ENCODE measurements around the gene BRAF. TPM values are rescaled to one million over a fixed set of nuclear protein-coding genes. Genes with fewer than 3 reads are reported as not detected.

Gene BRAF
- total RNA-seq, 2 donors from 2014 or later: 30.8 to 52.9 TPM

DNA sequence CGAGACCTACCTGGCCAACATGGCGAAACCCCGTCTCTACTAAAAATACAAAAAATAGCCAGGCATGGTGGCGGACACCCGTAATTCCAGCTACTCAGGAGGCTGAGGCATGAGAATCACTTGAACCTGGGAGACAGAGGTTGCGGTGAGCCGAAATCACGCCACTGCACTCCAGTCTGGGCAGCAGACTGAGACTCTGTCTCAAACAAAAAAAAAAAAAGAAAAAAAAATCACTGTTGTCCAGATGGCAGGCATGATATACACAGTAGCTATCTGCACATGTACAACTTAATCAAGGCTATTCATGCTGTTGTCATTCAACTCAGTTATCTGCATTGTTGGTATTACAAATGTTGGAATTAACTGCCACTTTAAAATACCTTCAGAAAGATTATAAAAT, 55.3 kb downstream of the BRAF start:
- DNase-seq (ENCODE audit: low spot score): no peak
- intact Hi-C loops (cut with DNase I): no loop called here
- Histone ChIP-seq H3K9me3 (no peaks in the 10 kb centered on the region), H3K27me3 (replicated peaks; ENCODE audit: insufficient read depth) (no peaks in the 10 kb centered on the region), H3K36me3 (no peaks in the 10 kb centered on the region), H3K27ac (no peak overlapping the region), H3K4me3 (no peak overlapping the region), H3K4me1 (replicated peaks) (no peaks in the 10 kb centered on the region)
- WGBS: 97% methylated on average over 8 of the region's 8 CpGs
- TF ChIP-seq POLR2AphosphoS5 (IDR thresholded peaks at IDR 0.05) (no peak), POLR2A (IDR thresholded peaks at IDR 0.05) (no peak)
- TF ChIP-seq, protein P1, sequence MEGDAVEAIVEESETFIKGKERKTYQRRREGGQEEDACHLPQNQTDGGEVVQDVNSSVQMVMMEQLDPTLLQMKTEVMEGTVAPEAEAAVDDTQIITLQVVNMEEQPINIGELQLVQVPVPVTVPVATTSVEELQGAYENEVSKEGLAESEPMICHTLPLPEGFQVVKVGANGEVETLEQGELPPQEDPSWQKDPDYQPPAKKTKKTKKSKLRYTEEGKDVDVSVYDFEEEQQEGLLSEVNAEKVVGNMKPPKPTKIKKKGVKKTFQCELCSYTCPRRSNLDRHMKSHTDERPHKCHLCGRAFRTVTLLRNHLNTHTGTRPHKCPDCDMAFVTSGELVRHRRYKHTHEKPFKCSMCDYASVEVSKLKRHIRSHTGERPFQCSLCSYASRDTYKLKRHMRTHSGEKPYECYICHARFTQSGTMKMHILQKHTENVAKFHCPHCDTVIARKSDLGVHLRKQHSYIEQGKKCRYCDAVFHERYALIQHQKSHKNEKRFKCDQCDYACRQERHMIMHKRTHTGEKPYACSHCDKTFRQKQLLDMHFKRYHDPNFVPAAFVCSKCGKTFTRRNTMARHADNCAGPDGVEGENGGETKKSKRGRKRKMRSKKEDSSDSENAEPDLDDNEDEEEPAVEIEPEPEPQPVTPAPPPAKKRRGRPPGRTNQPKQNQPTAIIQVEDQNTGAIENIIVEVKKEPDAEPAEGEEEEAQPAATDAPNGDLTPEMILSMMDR (IDR thresholded peaks at IDR 0.05): no peak

DNA sequence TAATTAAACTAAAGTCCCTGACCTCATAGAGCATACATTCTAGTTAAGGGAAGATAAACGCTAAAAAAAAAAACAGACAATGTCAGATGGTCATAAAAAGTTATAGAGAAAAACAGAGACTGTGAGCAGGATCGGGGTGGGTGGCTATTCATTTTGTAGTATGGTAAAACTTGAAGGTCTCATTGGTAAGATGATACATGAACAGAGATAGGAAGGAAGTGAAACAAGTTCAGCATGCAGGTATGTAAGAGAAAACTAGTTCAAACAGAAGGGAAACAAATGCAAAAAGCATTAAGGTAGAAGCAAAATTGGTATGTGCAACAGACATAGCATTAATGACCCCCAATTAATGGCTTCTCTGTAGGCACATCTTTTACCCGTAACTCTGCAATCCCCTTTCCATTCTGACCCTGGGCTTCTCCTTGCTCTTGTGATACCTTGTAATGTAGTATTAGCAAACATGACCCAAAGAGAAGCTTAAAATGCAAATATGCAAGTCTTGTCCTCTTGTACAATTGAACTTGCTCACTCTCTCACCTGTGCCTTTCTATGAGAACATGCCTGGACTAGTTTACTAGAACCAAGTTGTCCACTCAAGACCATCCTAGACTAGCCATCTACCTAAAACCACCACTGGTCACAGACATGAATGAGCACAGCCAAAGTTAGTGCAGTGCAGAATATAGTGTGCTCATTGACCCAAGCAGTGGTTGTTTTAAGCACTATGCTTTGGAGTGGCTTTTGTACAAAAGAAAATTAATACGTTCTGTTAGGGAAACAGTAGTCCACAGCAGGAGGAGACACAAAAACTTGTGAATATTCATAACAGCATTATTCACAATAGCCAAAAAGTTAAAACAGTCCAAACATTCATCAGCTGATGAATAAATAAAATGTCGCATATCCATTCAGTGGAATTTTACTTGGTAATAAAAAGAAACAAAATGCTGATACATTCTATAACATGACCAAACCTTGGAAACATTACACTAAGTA, 57.0 kb downstream of the BRAF start:
- 78% methylated on average over 5 of the region's 5 CpGs for WGBS
- intact Hi-C loops (cut with DNase I): no loop called here
- H3K9me3 ChIP-seq: no peaks in the 10 kb centered on the region
- no peak for DNase-seq (ENCODE audit: low spot score)
- H3K4me1 ChIP-seq (replicated peaks): no peaks in the 10 kb centered on the region
- no peak for TF ChIP-seq POLR2AphosphoS5 (IDR thresholded peaks at IDR 0.05)
- TF ChIP-seq, protein P1 (IDR thresholded peaks at IDR 0.05): no peak
- TF ChIP-seq POLR2A (IDR thresholded peaks at IDR 0.05): no peak
- H3K27me3 ChIP-seq (replicated peaks; ENCODE audit: insufficient read depth): no peaks in the 10 kb centered on the region
- H3K4me3 ChIP-seq: no peak overlapping the region
- H3K36me3 ChIP-seq: no peaks in the 10 kb centered on the region
- H3K27ac ChIP-seq: no peak overlapping the region

DNA sequence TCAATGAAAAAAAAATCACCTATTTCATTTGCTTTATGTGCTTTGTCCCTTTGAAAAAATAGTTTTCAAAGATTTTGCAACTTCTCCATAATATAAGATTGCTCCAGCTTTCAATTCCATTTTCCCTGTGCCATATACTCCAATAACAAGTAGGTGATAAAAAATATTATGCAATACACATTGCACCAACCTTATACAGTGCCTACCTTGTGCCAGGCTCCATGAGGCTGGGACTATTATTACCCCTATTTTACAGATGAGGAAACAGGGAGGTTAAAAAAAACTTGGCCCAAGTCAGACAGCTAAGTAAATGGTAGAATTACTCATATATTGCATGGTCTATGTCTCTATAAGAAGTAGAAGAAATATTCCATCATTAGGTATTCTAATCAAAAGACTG, 57.8 kb downstream of the BRAF start:
- Histone ChIP-seq H3K4me1 (replicated peaks) (no peaks in the 10 kb centered on the region), H3K9me3 (no peaks in the 10 kb centered on the region), H3K27ac (no peak overlapping the region), H3K27me3 (replicated peaks; ENCODE audit: insufficient read depth) (no peaks in the 10 kb centered on the region), H3K4me3 (no peak overlapping the region), H3K36me3 (no peaks in the 10 kb centered on the region)
- intact Hi-C loops (cut with DNase I): no loop called here
- no peak for TF ChIP-seq POLR2A (IDR thresholded peaks at IDR 0.05)
- no peak for TF ChIP-seq POLR2AphosphoS5 (IDR thresholded peaks at IDR 0.05)
- TF ChIP-seq, protein P1 (IDR thresholded peaks at IDR 0.05): no peak
- no peak for DNase-seq (ENCODE audit: low spot score)

DNA sequence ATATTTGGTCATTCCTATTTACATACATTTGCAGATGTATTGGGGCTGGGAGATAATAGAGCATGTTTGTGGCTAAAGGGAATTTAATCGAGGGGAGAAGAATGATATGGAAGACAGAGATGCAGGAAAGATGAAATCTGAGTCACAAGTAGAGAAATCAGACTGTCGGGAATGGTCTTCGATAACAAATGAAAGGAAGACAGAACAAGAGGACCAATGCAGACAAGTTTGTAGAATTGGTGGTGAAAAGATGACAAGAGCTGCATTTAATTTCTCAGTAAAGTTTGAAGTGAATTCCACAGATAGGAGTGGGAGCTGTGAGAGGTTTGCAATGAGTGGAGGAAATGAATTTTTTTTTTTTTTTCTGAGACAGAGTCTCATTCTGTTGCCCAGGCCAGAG, 60.0 kb downstream of the BRAF start:
- H3K4me3 ChIP-seq: no peak overlapping the region
- no peaks in the 10 kb centered on the region for H3K36me3 ChIP-seq
- H3K4me1 ChIP-seq (replicated peaks): no peaks in the 10 kb centered on the region
- DNase-seq (ENCODE audit: low spot score): no peak
- no peak overlapping the region for H3K27ac ChIP-seq
- 97% methylated on average over 3 of the region's 3 CpGs for WGBS
- H3K27me3 ChIP-seq (replicated peaks; ENCODE audit: insufficient read depth): no peaks in the 10 kb centered on the region
- no peaks in the 10 kb centered on the region for H3K9me3 ChIP-seq
- intact Hi-C loops (cut with DNase I): no loop called here
- TF ChIP-seq, protein P1 (IDR thresholded peaks at IDR 0.05): no peak
- TF ChIP-seq POLR2AphosphoS5 (IDR thresholded peaks at IDR 0.05) (no peak), POLR2A (IDR thresholded peaks at IDR 0.05) (no peak)

DNA sequence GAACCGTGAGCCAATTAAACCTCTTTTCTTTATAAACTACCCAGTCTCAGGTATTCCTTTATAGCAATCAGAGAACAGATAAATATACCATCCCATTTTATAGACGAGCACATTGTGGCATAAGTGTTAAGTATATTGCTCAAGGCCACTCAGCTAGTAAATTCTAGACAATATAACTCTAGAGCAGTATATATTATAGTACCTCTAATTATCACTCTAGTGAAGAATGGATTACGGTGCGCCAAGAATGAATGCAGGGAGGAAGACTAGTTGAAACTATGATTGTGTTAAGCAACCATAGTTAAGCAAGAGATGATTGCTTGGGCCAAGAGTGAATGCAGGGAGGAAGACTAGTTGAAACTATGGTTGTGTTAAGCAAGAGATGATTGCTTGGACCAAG, 60.9 kb downstream of the BRAF start:
- Histone ChIP-seq H3K27ac (no peak overlapping the region), H3K36me3 (no peaks in the 10 kb centered on the region), H3K4me1 (replicated peaks) (no peaks in the 10 kb centered on the region), H3K27me3 (replicated peaks; ENCODE audit: insufficient read depth) (no peaks in the 10 kb centered on the region), H3K9me3 (no peaks in the 10 kb centered on the region), H3K4me3 (no peak overlapping the region)
- WGBS: 96% methylated on average over 4 of the region's 4 CpGs
- no peak for DNase-seq (ENCODE audit: low spot score)
- intact Hi-C loops (cut with DNase I): no loop called here
- TF ChIP-seq, protein P1 (IDR thresholded peaks at IDR 0.05): no peak
- TF ChIP-seq POLR2AphosphoS5 (IDR thresholded peaks at IDR 0.05): no peak
- TF ChIP-seq POLR2A (IDR thresholded peaks at IDR 0.05): no peak

Measured in prostate gland (tissue), 2 donors.